Measurements from ENCODE around the gene RPTOR. TPM values are rescaled to one million over a fixed set of nuclear protein-coding genes. Genes with fewer than 3 reads are reported as not detected.

The RPTOR gene
- total and polyA plus RNA-seq, 10 of the 15 experiments (the other 5 are each of a cell fraction or from before 2014, with no cell fraction given) = 0.18 to 32.1 (median 7.8) TPM

DNA sequence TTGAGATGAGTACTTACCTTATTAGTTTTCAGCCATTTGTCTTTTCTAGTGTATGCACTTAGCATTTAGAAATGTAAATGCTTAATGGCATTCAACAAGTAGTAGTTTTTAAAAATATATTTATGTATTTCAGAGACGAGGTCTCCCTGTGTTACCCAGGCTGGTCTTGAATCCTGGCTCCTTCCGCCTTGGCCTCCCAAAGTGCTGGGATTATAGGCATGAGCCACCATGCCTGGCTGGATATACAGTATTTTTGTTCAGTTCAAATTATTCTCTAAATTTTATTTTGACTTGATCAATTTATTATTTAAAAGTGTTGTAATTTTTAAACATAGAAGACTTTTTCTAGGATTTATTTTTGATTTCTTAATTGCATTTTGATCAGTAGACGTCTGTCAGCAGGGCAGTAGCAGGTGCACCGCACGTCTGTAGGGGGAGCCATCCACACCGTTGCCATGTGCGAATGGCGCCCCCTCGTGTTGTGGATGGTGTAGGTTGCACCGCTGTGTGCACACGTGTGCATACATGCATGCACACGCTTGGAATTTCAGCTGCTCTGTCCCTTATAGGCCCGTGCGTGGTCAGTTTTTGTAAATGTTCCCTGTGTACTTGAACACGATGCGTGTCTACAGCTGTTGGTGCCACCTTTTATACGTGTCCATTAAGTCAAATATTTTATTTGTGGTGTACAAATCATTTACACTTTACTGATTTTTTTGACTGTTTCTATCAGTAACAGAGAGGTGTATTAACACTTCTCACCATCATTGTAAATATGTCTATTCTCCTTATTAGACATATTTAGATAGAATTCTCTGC is 30.6 kb downstream of the RPTOR start (continued):
- TF ChIP-seq USF1 (IDR thresholded peaks at IDR 0.05; ENCODE audit: borderline replicate concordance, extremely low read length, insufficient read depth, low read depth, low read length) = peak; percentile 54
- TF ChIP-seq PAX5 (IDR thresholded peaks at IDR 0.05; ENCODE audit: borderline replicate concordance, low read depth, low read length) = peak; percentile 76; the same call in 1 of the 2 replicates
- TF ChIP-seq MXI1 (IDR thresholded peaks at IDR 0.05; ENCODE audit: low read depth, low read length) = peak; percentile 93
- TF ChIP-seq RAD51 (IDR thresholded peaks at IDR 0.05) = 0 out of 2 replicates have a peak, but pooled peaks have one; percentile 20
- TF ChIP-seq ZNF592 (IDR thresholded peaks at IDR 0.05) = peak; percentile 93; the same call in 1 of the 2 replicates
- TF ChIP-seq NFYA (IDR thresholded peaks at IDR 0.05; ENCODE audit: borderline replicate concordance, low read depth, low read length) = peak; percentile 21; the same call in 1 of the 2 replicates
- TF ChIP-seq ZNF687 (IDR thresholded peaks at IDR 0.05) = peak; percentile 19; the same call in 1 of the 2 replicates
- TF ChIP-seq RCOR1 (conservative IDR thresholded peaks at IDR 0.05; ENCODE audit: low read depth, low read length) = no peak
